Measurements from ENCODE around the gene ACOX1.

GRCh38 chr17:75914643-75915267 is 64.2 kb downstream of the ACOX1 start:
- TF ChIP-seq POLR2A (IDR thresholded peaks at IDR 0.05; ENCODE audit: low read depth, low read length): no peak
- TF ChIP-seq POLR2AphosphoS5 (IDR thresholded peaks at IDR 0.05; ENCODE audit: low read depth, low read length): no peak
